GM21528 (cell line): ENCODE data around the gene PLEKHG2.
"Not testable (repeated sequence)": the region's sequence is repeated elsewhere in the genome, so short reads cannot be mapped to it uniquely, and the experiment has no call there.

Experiments used
- ATAC-seq: cut with Tn5 transposase; IDR thresholded peaks from one replicate; pipeline ENCODE4 v1.9.1; 2021; ENCODE audit warnings: mild to moderate bottlenecking, moderate library complexity; ENCODE audit not compliant: unreplicated experiment, low FRiP score

The PLEKHG2 gene

DNA sequence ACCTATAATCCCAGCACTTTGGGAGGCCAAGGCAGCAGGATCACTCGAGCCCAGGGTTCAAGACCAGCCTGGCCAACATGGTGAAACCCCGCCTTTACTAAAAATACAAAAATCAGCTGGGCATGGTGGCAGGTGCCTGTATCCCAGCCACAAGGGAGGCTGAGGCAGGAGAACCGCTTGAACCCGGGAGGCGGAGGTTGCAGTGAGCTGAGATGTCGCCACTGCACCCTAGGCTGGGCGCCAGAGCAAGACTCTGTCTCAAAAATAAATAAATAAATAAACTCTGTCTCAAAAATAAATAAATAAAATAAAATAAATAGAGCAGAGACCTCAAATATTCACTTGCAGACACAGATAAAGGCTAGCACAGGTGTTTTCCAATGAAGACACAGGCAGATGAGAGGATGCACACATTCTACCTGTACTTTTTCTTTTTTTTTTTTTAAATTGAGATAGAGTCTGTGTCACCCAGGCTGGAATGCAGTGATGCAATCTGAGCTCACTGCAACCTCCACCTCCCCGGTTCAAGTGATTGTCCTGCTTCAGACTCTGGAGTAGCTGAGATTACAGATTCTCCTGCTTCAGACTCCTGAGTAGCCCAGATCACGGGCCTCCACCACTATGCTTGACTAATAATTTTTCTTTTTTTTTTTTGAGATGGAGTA lies 25.9 kb downstream of the PLEKHG2 start:
- ATAC-seq, result no peak

DNA sequence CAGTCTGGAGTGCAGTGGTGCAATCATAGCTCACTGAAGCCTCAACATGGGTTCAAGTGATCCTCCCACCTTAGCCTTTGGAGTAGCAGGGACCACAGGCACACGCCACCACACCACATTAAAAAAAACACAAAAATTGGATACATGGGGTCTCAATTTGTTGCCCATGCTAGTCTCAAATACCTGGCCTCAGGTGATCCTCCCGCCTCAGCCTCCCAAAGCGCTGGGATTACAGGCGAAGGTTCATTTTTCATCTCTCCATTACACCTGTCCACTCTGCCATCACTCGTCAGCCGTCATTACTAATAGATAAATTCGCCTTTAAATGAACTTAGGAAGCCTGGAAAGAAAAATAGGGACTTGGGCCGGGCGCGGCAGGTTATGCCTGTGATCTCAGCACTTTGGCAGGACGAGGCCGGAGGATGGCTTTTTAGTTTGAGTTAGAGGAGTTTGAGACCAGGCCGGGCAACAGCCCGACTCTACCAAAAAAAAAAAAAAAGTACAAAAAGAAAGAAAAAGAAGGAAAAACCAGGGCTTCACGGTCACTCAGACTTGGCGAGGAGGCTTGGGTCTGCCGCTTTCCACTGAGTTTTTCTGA lies 32.2 kb downstream of the PLEKHG2 start:
- no peak for ATAC-seq

DNA sequence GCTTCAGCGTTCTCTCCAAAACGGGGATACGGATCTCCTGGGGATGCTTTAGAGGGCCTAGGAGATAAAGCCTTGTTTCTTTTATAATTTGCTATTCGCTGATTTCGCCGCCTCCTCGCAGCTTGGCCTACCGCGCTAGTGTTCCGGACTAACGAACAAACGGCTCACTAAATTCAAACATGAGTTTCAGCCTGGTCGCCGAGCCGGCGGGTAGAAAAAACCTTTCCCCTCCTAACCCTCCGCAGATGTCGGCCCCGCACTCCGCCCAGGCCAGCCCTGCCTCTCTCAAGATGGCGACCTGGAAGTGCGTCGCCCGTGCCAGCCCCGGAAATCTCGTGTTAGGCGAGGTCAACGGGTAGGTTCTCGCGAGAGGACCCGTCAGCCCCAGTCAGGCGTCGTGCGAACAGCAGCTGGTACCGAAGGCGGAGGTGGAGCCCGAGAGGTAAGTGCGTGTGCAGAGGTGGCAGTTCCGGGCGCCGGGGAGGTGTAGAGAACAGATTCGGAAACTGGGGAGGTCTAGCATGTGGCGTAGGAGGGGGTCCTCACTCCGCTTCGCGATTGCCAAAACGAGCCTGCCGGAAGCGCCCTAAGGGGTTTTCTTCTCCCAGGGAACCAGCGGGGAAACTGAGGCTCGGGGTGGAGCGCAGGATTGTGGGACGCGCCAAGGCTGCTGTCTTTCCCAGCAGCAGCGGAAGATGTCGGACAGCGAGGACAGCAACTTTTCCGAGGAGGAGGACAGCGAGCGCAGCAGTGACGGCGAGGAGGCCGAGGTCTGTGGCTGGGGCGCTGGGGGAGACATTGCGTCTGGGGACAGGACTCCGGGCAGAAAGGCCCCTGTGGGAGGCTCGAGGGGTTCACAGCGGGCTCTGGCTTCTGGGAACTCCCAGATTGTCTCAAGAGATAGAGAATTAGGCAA lies 33.0 kb downstream of the PLEKHG2 start, which contains the start of gene SUPT5H:
Gene SUPT5H, plus strand, starts transcription at position 387 of the 916 bp plus-strand sequence. Its CDS starts 309 bp downstream, at position 696.
- ATAC-seq, result peak; percentile 74

DNA sequence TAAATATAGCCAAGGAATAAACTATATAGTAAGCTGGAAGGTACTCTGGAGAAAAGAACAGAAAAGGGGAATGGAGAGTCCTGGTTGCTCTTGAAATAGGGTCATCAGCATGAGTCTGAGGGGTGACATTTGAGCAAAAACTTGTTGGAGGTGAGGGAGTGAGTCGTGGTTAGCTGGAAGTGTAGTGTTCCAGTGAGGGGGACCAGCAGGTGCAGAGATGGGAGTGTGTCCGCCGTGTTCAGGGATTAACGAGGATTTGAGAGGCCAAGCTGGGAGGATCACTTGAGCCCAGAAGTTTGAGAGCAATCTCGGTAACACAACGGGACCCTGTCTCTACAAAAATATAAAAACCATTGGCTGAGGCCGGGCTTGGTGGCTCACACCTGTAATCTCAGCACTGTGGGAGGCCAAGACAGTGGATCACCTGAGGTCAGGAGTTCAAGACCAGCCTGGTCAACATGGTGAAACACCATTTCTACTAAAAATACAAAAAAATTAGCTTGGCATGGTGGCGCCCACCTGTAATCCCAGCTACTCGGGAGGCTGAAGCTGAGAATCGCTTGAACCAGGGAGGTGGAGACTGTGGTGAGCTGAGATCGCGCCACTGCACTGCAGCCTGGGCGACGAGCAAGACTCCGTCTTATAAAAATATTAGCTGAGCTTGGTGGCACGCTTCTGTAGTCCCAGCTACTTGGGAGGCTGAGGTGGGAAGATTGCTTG lies 34.1 kb downstream of the PLEKHG2 start:
- no peak for ATAC-seq

DNA sequence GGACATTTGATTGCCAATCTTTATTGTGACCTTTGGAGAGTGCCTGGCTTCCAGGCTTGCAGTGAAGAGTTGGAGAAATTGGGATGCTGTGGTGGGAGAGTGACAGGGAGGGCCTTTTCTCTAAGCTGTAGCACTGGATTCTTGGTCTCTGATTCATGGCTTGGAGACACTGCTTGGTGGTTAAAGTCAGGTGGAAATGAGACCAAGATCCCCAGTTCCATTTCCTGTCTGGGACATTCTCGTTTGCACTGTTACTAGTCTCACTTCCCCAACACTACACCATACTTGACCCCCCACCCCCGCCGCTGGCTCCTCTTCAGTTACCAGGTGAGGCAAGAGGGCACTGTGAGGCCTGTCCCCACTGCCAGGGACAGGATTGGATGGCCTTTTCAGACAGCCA lies 35.8 kb downstream of the PLEKHG2 start:
- no peak for ATAC-seq

DNA sequence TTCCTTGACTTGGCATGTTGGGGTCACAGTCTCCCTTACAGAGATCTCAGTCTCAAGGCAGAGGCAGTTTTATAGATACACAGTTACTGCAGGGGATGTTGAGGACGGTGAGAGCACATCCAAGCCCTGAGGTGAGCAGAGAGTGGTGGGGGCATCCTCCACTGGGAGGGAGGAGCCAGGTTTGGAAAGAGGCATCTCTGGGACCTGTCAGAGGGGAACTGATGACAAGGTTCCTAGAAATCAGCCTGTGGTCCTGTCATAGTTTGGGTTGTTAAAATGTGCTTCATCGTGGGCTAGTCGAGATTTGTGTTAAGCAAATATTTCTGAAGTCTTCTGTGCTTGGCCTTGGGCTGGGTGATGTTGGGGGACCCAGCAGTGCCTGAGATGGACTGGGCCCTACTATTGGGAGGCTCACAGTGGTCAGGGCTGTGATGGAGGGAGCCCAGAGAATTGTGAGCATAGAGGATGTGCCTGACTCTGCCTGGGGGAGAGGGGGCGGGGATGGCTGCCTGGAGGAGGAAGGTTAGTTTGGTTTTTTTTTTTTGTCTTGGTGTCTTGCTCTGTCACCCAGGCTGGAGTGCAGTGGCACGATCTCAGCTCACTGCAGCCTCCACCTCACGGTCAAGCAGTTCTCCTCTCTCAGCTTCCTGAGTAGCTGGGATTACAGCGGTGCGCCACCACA lies 36.8 kb downstream of the PLEKHG2 start:
- ATAC-seq, result no peak

DNA sequence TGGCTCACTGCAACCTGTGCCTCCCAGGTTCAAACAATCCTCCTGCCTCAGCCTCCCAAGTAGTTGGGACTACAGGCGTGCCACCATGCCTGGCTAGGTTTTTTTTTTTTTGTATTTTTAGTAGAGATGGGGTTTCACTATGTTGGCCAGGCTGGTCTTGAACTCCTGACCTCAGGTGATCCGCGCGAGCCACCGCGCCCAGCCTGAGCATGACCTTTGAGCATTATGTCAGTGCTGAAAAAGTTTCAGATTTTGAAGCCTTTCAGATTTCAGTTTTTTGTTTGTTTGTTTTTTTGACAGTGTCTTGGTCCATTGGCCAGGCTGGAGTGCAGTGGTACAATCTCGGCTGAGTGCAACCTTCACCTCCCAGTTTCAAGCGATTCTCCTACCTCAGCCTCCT lies 38.8 kb downstream of the PLEKHG2 start:
- ATAC-seq, result not testable (repeated sequence)

DNA sequence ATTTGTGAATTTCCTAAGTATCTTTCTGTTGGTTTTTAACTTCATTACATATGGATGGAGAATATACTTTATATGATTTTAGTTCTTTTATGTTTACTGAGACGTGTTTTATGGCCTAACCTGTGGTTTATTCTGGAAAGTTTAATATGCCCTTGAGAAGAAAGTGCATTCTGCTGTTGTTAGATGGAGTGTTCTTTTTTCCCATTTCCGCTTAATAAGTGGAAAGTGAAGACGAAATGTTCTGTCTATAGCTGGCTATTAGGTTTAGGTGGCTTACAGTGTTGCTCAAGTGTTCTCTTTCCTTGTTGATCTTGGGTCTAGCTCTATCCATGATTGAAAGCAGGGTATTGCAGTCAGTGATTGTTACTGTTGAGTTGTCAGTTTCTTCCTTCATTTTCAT lies 50.9 kb downstream of the PLEKHG2 start:
- ATAC-seq, result no peak

DNA sequence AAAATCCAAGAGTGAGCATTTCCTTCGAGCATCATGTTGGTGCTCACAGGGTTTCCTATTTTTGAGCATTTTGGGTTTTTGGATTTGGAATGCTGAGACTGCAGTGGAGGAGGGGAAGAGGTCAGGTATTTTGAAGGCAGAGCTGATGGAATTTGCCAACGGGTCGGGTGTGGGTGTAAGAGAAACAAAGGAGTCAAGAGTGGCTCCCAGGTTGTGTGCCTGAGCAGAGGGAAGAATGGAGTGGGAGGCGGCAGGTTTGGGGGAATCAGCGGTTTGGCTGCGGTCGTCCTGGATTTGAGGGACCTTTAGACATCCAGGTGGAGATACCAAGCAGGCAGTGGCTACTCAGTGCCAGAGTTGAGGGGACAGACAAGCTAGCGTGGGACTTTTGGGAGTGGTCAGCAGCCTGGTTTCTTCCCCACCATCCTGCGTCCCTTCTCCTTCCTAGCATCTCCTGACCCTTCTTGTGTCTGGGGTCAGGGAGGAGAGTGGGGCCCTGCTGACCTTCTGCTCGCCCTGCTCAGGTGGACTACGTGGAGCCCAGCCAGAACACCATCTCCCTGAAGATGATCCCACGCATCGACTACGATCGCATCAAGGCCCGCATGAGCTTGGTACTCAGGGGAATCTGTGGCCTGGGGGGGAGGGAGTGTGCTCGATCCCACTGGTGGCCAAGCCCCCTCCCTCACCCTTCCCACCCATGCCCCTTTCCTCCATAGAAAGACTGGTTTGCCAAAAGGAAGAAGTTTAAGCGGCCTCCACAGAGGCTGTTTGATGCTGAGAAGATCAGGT lies 53.7 kb downstream of the PLEKHG2 start:
- ATAC-seq, result no peak

DNA sequence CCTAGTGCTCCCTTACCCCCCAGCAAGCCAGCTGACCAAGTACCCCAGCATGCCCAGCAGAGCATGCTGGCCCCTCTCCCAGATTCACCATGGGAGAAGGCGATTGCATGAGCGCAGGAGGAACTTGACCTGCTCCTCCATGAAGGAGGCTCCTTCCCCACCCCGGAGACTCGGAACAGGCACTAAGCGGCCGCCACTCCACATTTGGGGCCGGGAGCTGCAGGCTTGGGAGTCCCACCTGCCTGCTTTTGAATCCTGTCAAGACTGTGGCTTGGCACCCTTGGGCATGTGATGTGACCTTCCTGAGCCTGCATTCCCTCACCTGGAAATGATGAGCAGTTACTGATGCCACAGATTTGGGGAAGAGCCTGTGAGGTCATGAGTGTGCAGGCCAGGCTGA lies 55.5 kb downstream of the PLEKHG2 start:
- ATAC-seq, result no peak

DNA sequence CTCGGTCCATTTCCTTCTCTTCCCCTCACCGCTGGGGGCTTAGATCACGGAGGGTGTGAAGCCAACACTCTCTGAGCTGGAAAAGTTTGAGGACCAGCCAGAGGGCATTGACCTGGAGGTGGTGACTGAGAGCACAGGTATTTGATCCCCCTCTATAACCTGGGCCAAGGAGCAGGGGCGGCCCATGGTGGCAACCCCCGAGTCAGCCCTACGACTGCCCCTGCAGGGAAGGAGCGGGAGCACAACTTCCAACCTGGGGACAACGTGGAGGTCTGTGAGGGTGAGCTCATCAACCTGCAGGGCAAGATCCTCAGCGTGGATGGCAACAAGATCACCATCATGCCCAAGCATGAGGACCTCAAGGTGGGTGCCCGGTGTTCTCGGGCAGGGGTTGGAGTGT lies 56.6 kb downstream of the PLEKHG2 start:
- no peak for ATAC-seq

DNA sequence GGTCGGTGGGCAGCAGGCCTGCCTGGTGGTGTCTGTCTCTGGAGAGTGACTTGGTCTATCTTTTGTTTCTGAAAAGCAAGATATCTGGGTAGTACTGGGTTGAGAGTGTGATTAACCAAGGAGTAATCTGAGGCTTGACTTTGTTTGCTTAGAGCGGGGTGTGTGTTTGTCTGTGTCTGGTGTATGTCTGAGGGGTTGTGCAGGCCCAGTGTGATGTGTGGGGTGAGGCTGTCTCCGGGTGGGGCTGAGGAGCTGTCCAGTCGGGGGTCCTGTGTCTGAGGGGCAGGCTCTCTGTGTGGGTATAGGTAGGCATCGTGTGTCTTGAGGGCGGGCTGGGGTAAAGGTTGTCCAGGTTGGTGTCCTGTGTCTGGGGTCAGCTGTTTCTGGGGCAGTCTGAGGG lies 57.1 kb downstream of the PLEKHG2 start:
- ATAC-seq, result no peak

DNA sequence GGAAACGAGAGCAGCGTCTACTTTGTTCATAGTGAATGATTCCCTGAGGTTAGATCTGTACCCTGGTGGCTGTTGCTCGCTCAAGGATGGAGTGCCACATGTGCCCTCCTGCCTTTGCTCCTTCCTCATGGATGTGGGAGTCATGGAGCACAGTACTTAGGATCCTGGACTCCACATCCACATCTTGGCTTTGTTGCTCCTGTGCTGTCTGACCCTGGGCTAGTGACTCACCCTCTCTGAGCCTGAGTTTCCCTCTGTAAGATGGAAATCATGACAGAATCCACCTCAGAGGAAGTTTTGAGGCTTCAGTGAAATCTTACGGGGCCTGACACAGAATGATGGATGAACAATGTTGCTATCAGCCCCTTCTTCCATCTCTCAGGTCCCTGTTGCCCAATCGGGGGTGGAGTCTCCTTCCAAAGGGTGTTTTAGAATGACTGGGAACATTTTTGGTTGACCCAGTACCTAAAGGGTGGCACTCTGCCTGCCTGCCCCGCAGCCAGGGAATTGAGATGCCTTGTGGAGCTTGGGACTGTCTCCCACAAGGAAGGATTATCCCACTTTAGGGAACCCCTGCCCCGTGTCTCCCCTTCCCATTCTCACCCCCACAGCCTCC lies 58.4 kb downstream of the PLEKHG2 start:
- no peak for ATAC-seq

DNA sequence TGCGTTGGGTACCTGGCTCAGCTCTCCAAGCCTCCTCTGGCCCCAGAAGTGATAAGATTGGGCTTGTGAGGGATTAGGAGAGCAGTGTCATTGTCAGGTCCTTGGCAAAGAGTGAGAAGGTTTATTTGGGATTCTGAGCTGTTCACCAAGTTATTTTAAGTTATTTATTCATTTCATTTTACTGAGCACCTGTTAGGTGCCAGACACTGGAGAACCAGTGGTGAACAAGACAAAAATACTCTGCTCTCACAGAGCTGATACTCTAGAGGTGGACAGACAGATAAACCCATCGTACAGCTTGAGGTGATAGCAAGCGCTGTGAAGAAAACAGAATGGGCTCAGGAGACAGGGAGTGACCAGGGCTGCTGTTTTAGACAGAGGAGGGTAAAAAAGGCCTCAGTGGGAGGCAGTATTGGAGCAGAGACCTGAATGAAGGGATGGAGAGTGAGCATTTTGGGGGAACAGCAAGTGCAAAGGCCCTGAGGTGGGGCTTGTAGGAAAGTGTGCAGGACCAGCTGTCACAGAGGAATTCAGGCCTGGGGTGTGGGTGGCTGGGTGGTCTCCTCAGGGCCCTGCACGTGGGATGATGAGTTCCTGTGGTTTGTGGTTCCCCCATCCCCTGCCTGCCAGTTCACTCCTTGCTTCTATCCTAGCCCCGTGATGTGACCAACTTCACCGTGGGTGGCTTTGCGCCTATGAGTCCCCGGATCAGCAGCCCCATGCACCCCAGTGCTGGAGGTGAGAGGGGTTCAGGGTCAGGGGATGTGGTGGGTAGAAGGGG lies 59.5 kb downstream of the PLEKHG2 start:
- no peak for ATAC-seq

DNA sequence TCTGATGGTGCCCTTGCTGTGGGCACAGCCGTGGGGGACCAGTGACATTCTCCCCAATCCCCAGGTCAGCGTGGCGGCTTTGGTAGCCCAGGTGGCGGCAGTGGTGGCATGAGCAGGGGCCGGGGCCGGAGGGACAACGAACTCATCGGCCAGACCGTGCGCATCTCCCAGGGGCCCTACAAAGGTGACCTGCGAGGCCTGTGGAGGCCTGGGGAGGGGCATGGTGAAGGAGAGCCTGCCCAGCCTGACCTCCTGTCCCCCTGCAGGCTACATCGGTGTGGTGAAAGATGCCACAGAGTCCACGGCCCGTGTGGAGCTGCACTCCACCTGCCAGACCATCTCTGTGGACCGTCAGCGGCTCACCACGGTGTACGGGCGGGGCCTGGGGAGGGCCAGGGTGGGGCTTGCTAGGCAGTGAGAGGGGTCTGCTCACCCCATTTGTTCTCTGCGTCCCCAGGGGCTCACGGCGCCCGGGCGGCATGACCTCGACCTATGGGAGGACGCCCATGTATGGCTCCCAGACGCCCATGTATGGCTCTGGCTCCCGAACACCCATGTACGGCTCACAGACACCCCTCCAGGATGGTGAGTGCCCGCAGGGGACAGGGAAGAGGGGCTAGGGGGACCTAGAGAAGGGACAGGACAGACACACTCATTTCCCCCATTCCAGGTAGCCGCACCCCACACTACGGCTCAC lies 60.4 kb downstream of the PLEKHG2 start:
- ATAC-seq, result no peak

DNA sequence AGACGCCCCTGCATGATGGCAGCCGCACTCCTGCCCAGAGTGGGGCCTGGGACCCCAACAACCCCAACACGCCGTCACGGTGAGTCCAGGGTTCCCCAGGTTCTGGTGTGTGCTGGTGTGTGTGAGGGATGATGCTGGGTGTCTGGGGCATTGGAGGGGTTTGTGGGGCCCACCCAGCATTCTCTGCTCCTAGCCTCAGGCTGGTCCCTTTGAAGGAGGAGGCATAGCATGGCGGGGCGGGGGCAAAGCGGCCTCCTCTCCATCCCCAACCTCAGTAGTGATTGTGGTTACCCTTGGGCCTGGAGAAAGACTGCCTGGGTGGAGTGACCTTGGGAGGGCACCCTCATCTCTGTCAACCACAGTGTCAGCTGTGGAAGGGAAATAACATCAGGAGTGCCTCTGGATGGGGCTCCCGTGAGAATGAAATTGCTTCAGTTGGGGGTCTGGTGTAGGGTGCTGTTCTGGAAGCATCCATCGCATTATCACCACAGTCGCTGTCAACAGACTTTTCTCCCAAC lies 61.0 kb downstream of the PLEKHG2 start:
- ATAC-seq, result no peak

DNA sequence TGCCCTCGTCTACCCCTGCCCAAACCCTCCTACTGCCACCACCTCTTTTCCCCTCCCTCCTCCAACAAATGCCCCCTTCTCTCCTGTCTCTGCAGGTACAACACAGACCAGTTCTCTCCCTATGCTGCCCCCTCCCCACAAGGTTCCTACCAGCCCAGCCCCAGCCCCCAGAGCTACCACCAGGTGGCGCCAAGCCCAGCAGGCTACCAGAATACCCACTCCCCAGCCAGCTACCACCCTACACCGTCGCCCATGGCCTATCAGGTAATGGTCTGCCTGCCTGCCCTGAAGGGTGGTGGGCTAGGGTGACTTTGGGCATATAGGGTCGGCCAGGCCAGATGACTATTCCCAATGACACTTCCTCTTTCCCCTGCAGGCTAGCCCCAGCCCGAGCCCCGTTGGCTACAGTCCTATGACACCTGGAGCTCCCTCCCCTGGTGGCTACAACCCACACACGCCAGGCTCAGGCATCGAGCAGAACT lies 61.7 kb downstream of the PLEKHG2 start:
- ATAC-seq, result no peak
